Measurements from ENCODE around the gene PTCH2. TPM values are rescaled to one million over a fixed set of nuclear protein-coding genes. Genes with fewer than 3 reads are reported as not detected.
A peak's percentile ranks its signal among the peaks of the same experiment; 100 is the strongest.

PTCH2 gene
- polyA plus RNA-seq, 3 donors from 2014 or later = 0.20 TPM; not detected in 2

DNA sequence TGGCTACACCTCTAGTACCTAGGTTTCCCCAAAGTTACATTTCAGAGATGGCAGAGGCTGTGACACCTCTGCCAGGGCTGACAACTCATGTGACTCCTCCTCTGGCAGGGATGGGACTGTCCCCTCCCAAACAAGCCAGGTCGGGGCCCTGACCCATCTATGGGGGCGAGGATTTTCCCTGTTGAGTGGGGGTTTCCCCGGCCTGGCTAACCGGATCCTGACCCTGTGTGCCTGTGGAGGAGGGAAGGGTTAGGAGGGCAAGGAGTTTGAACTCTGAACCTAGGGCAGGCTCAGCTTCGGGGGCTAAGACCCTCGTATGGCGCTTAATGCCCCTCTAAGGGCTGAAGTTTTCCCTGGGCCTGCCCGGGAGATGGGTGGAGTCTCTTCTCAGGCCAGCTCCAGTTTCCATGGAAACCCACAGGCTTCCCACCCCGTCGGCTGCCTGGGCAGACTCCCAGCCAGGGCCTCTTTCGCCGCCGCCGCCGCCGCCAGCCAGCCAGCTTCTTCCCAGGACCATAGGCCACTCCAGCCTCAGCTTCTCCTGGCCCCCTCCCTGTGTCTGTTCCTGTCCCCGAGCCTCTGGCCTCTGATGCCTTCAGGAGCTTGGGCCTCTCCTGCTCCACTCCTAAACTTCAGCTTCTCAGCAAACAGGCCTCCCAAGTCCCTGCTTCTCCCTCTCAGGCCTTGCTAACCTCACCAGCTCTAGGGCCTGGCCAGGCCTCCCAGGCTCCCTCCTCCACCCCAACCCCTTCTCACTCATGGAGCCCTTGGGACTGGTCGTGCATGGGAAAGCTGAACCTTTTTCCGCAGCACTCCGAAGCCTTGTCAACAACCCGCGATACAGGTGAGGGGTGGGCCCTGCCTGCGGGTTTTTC lies 34.8 kb downstream of the PTCH2 start, which contains the start of gene BTBD19:
Gene BTBD19, plus strand, starts transcription at position 461 of the 875 bp plus-strand sequence. Its CDS starts 298 bp downstream, at position 759.
- DNase-seq = no peak
- peaks cover 35 to 50% of the 10 kb centered on the region in 2 donors for H3K4me1 Mint-ChIP-seq
- peaks cover 0 to 7% (median 3%) of the 10 kb centered on the region in 3 donors for H3K27me3 Mint-ChIP-seq (ENCODE audit: low read depth in 3 of 3)
- peak within 1 kb of the TSS; percentile 56 to 76 (median 66) for H3K4me3 Mint-ChIP-seq
- H3K9me3 Mint-ChIP-seq = no peaks in the 10 kb centered on the region
- peaks cover 0 to 3% (median 0%) of the 10 kb centered on the region in 3 donors for H3K36me3 Mint-ChIP-seq
- H3K27ac Mint-ChIP-seq = peak within 1 kb of the TSS; percentile 91 to 98 (median 96)

DNA sequence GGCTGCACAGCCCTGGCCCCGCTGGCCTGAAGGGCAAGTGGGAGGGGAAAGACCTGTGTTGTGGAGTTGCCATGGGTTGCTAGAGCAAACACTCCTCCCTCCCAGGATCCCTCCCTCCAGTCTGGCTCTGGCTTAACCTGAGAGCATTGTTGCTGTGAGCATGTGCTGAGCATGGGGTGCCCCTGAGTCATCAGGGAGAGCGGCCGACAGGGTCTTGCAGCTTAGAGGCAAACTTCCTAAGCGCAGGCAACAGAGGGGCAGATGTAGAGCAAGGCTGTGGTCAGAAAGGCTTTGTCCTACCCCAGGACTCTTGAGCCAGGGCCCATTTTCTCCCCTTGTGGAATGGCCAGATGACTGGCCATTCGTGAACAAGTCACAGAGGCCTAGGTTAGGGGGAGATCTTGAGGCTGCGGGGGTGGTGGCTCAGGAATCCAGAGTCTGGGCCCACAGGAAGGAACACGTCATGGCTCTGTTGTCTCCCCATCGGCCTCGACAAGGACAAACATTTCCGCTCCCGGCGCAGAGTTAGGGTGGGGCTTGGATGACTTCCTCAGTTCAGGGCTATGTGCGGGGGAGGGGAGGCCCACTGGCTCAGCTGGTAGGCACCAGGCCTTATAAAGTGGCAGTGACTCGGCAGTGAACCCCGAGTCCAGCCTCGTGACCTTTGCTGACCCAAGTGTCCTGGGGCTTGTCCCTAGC lies 35.5 kb downstream of the PTCH2 start:
- H3K36me3 Mint-ChIP-seq = peaks cover 0 to 3% (median 0%) of the 10 kb centered on the region in 3 donors
- H3K9me3 Mint-ChIP-seq = no peaks in the 10 kb centered on the region
- peak; percentile 46 to 61 (median 50) for DNase-seq
- peak overlapping the region; percentile 91 to 98 (median 96) for H3K27ac Mint-ChIP-seq
- peaks cover 35 to 48% of the 10 kb centered on the region in 2 donors for H3K4me1 Mint-ChIP-seq
- H3K4me3 Mint-ChIP-seq = peak overlapping the region in 4 of 5 donors; percentile 17 to 51 (median 42)
- H3K27me3 Mint-ChIP-seq (ENCODE audit: low read depth in 3 of 3) = peaks cover 0 to 7% (median 5%) of the 10 kb centered on the region in 3 donors

DNA sequence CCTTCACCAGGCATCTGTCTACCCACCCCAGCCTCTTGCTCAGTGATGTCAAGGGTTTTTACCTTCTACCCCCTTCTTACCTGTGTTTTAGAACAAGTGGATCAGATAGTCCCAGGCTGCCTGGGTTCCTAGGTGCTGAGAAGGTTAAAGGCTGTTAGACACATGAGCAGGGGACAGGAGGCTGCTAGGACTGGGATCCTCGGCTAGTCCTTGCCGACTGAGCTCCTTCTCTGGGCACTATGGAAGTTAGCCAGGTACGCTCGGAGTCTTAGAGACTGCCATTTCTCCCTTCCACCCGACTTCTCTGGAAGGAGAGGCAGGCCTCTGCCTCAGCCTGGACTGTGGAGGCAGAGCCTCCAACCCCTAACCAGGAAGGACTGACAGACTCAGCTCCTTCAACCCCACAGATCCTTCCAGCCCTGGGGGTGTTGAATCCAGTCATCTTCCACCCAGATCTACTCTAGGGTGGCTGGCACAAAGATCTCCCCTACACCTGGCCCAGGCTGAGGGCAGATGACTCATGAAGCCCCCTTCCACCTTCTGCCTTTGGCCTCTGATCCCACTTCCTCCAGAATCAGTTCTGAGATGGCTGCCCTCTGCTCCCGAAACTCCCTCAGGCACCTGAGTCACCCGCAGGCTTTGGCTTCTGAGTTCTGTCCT lies 36.2 kb downstream of the PTCH2 start, which contains the start of gene DYNLT4:
Gene DYNLT4, minus strand, starts transcription at position 648 of the 660 bp plus-strand sequence. CDS start 683 bp downstream, outside the sequence.
- Mint-ChIP-seq H3K4me3 (peak within 1 kb of the TSS in 4 of 5 donors; percentile 17 to 51 (median 42)), H3K9me3 (no peaks in the 10 kb centered on the region), H3K4me1 (peaks cover 40 to 49% of the 10 kb centered on the region in 2 donors), H3K27me3 (ENCODE audit: low read depth in 3 of 3) (peaks cover 0 to 7% (median 5%) of the 10 kb centered on the region in 3 donors), H3K27ac (peak within 1 kb of the TSS; percentile 91 to 98 (median 96)), H3K36me3 (peaks cover 0 to 3% (median 0%) of the 10 kb centered on the region in 3 donors)
- no peak for DNase-seq

DNA sequence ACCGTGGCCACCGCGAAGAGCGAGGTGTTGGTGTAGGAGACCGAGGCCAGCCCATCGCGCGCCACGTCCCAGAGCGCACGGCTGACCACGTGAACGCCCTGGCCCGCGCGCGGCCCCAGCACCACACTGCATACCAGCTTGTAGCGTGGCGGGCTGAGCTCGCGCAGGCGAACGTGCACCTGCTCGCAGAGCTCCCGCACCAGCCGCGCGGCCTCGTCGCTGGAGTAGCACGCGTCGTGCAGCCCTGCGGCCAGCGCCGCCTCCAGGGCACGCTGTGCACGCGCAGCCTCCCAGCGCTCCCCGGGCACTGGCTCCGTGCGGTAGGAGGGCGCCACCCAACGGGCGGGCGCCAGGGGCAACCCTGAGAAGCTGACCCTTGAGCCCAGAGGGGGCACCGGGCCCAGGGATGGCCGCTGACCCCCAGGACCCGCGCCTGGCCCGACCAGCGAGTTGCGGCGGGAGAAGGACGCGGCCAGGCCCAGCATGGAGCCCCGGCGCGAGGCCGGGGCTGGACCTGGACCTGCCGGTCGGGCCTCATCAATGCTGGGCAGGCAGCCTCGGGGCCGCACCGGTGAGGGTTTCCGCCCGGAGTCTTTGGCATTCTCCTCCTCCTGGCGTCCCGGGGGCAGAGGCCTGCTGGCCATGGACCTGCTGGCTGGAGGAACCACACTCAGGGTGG lies 36.9 kb downstream of the PTCH2 start:
- Mint-ChIP-seq H3K4me3 (no peak overlapping the region), H3K27me3 (ENCODE audit: low read depth in 3 of 3) (peaks cover 0 to 7% (median 5%) of the 10 kb centered on the region in 3 donors), H3K36me3 (peaks cover 0 to 3% (median 0%) of the 10 kb centered on the region in 3 donors), H3K4me1 (peaks cover 38 to 48% of the 10 kb centered on the region in 2 donors), H3K9me3 (no peaks in the 10 kb centered on the region), H3K27ac (peak overlapping the region in 1 of 6 donors; percentile 97)
- DNase-seq = no peak

DNA sequence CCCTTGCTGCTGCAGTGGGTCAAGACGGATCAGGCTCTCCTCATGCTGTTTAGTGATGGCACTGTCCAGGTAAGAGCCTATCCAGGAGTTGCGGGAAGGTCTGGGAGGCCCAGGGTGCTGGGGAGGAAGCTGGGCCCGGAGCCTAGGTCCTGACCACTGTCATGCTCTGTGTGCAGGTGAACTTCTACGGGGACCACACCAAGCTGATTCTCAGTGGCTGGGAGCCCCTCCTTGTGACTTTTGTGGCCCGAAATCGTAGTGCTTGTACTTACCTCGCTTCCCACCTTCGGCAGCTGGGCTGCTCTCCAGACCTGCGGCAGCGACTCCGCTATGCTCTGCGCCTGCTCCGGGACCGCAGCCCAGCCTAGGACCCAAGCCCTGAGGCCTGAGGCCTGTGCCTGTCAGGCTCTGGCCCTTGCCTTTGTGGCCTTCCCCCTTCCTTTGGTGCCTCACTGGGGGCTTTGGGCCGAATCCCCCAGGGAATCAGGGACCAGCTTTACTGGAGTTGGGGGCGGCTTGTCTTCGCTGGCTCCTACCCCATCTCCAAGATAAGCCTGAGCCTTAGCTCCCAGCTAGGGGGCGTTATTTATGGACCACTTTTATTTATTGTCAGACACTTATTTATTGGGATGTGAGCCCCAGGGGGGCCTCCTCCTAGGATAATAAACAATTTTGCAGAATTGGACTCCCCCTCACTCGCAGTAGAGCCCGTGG lies 37.6 kb downstream of the PTCH2 start:
- Mint-ChIP-seq H3K4me1 (peaks cover 32 to 47% of the 10 kb centered on the region in 2 donors), H3K27me3 (ENCODE audit: low read depth in 3 of 3) (peaks cover 0 to 7% (median 5%) of the 10 kb centered on the region in 3 donors), H3K36me3 (peaks cover 0 to 3% (median 0%) of the 10 kb centered on the region in 3 donors), H3K9me3 (no peaks in the 10 kb centered on the region), H3K27ac (peak overlapping the region in 2 of 6 donors; percentile 70 to 76), H3K4me3 (no peak overlapping the region)
- DNase-seq = no peak

DNA sequence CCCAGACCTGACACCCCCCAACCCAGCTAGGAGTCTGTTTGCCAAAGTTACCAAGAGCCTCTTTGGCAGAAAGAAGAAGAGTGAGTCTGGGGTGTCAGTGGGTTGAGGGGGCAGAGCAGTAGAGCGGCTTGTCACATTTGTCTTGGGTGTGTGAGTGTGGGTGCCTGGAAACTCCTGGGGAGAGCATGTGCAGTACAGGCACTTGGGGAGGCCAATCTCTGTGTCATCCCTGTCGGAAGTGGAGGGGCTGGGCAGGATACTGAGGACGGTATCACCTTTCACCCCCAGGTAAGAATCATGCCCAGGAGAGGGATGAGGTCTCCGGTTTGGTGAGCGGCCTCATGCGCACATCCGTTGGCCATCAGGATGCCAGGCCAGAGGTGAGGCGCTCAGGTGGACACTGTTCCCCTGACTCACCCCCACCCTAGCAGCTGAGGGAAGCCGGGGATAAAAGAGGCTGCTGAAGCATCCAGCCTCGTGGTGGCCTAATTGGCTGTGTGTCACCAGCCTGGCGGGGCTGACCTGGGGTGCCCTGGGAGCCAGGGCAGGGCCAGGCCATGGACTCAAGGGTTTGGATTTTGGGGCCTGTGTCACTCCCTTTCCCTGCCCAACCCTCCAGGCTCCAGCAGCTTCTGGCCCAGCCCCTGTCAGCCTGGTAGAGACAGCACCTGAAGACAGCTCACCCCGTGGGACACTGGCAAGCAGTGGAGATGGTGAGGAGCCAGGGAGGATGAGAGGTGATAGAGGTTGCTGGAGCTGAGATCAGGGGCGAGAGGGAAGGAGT lies 39.5 kb downstream of the PTCH2 start:
- no peak overlapping the region for H3K4me3 Mint-ChIP-seq
- H3K4me1 Mint-ChIP-seq = peaks cover 31 to 39% of the 10 kb centered on the region in 2 donors
- DNase-seq = no peak
- peaks cover 2 to 7% (median 2%) of the 10 kb centered on the region in 3 donors for H3K27me3 Mint-ChIP-seq (ENCODE audit: low read depth in 3 of 3)
- H3K9me3 Mint-ChIP-seq = no peaks in the 10 kb centered on the region
- H3K36me3 Mint-ChIP-seq = peaks cover 0 to 3% (median 0%) of the 10 kb centered on the region in 3 donors
- H3K27ac Mint-ChIP-seq = peak overlapping the region in 4 of 6 donors; percentile 17 to 58 (median 42)

DNA sequence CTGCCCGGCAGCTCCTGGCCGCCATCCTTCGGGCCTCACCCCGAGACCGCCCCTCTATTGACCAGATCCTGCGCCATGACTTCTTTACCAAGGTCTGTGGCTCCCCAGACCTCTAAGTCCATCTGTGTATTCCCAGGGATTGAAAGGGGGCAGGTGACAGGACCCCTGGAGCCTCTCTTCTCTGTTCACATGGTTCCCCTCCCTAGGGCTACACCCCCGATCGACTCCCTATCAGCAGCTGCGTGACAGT lies 40.1 kb downstream of the PTCH2 start:
- peaks cover 2 to 7% (median 2%) of the 10 kb centered on the region in 3 donors for H3K27me3 Mint-ChIP-seq (ENCODE audit: low read depth in 3 of 3)
- H3K36me3 Mint-ChIP-seq = peaks cover 0 to 3% (median 0%) of the 10 kb centered on the region in 3 donors
- no peak for DNase-seq
- no peak overlapping the region for H3K4me3 Mint-ChIP-seq
- H3K4me1 Mint-ChIP-seq = peaks cover 33 to 35% of the 10 kb centered on the region in 2 donors
- no peaks in the 10 kb centered on the region for H3K9me3 Mint-ChIP-seq
- peak overlapping the region in 2 of 6 donors; percentile 53 to 58 for H3K27ac Mint-ChIP-seq

DNA sequence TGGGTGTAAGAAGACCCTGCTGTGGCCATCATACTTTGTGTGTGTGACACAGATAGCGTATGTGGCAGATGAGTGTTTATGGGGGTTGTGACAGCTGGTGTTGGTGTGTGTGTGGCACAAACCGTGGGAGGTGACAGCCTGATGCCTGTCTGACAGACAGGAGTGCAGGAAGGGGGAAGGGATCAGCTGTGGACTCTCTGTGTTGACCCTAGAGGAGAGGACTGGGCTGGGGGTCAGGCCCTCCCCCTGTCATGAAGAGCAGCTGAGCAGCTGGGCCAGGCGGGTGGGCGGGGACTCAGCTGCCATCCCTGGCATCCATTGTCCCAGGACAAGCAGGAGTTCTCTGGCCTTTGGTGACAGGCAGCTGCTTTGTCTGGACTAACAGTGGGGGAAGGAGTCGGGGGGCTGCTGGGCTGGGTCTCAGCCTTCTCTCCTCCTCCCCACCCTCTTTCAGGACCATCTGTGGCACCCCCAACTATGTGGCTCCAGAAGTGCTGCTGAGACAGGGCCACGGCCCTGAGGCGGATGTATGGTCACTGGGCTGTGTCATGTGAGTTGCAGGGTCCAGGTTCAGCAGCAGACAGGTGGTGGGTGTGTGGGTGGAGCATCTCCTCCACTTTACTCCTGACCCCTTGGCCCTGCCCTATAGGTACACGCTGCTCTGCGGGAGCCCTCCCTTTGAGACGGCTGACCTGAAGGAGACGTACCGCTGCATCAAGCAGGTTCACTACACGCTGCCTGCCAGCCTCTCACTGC lies 40.6 kb downstream of the PTCH2 start:
- Mint-ChIP-seq H3K27me3 (ENCODE audit: low read depth in 3 of 3) (peaks cover 2 to 7% (median 2%) of the 10 kb centered on the region in 3 donors), H3K27ac (peak overlapping the region in 3 of 6 donors; percentile 6 to 58 (median 32)), H3K36me3 (peaks cover 0 to 3% (median 0%) of the 10 kb centered on the region in 3 donors), H3K9me3 (no peaks in the 10 kb centered on the region), H3K4me3 (peak overlapping the region in 3 of 5 donors; percentile 18 to 46 (median 46)), H3K4me1 (peaks cover 28 to 30% of the 10 kb centered on the region in 2 donors)
- no peak for DNase-seq

DNA sequence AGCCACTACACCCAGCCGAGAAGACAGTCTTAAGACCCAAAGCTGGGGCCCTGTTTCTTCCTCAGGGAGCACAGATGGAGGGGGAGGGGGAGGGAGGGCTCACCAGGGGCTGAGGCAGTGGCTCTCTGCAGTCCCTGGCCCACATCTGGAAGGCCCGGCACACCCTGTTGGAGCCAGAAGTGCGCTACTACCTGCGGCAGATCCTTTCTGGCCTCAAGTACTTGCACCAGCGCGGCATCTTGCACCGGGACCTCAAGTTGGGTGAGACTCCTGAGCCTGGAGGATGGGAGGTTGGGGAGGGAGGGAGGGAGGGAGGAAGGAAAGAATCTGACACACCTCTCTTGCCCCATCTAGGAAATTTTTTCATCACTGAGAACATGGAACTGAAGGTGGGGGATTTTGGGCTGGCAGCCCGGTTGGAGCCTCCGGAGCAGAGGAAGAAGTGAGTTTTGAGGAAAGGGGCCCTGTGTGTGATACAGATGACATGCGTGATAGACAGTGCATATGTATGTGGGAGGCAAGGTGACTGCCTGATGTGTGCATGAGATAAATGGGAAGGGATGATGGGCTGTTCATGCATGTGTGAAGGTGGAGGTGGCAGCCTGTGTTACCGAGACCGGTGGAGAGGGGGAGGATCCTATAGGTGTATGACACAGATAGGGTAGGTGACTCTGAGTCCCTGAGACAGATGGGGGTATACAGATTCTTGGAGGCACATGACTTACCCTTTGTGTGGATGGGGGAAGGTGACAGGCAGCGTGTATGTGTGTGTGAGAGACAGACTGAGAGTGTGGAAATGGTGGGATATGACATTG lies 41.4 kb downstream of the PTCH2 start:
- Mint-ChIP-seq H3K27me3 (ENCODE audit: low read depth in 3 of 3) (peaks cover 2 to 7% (median 2%) of the 10 kb centered on the region in 3 donors), H3K4me3 (peak overlapping the region; percentile 41 to 81 (median 46)), H3K9me3 (no peaks in the 10 kb centered on the region), H3K36me3 (peaks cover 0 to 3% (median 0%) of the 10 kb centered on the region in 3 donors), H3K4me1 (peaks cover 22 to 23% of the 10 kb centered on the region in 2 donors), H3K27ac (peak overlapping the region in 5 of 6 donors; percentile 6 to 66 (median 56))
- no peak for DNase-seq

DNA sequence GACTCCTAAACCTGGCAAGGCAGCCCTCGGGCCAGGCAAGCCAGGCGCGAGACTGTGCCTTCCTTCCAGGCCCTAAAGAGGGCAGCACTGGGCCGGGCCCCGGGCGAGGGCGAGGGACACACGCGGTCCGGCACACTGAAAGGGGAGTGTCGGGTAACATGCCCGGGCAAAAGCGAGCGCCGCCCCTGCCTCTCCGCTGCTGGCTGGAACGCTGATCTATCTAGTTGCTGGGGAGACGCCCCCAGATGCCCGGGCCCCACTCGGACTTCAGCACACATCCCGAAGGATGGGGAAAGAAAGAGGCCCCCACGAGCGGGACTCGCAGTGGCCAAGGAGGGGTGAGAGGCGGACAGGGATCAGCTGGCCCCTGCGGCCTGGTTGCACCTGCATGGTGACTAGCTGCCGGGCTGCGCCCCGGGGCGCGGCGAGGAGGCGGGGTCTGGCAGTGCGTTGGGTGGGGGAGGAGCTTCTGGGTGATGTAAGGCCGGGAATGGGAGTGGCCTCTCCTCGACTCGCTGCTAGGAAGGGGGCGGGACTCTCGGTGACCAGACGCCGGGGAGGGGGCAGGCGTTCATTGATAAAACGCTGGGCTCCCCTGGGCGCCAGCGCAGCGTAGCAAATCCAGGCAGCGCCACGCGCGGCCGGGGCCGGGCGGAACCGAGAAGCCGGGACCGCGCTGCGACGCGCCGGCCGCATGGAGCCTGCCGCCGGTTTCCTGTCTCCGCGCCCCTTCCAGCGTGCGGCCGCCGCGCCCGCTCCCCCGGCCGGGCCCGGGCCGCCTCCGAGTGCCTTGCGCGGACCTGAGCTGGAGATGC lies 43.1 kb downstream of the PTCH2 start, which contains the start of gene PLK3:
Gene PLK3, plus strand, starts transcription at position 608 of the 815 bp plus-strand sequence. Its CDS starts 87 bp downstream, at position 695.
- Mint-ChIP-seq H3K4me3 (peak within 1 kb of the TSS; percentile 96 to 99 (median 98)), H3K27ac (peak within 1 kb of the TSS; percentile 95 to 99 (median 98)), H3K27me3 (ENCODE audit: low read depth in 3 of 3) (peaks cover 2 to 7% (median 4%) of the 10 kb centered on the region in 3 donors), H3K4me1 (peaks cover 22 to 23% of the 10 kb centered on the region in 2 donors), H3K9me3 (no peaks in the 10 kb centered on the region), H3K36me3 (no peaks in the 10 kb centered on the region)
- peak; percentile 96 to 98 (median 98) for DNase-seq
